GM12875 (cell line): ENCODE measurements around the gene RAF1.
A peak's percentile ranks its signal among the peaks of the same experiment; 100 is the strongest.

Experiments used
- H3K4me3 ChIP-seq: one replicate; pipeline ENCODE4 v1.5.1; 2011; ENCODE audit warnings: low read depth, low read length, control low read depth
- CTCF ChIP-seq: IDR thresholded peaks from 2 replicates; pipeline ENCODE4 v1.5.1; 2011; ENCODE audit warnings: low read depth, mild to moderate bottlenecking, control low read depth, inconsistent platforms, low read length, moderate library complexity, borderline replicate concordance; ENCODE audit not compliant: insufficient read depth

RAF1 gene

GRCh38 chr3:12541625-12542024 is 122.3 kb downstream of the RAF1 start:
- 0 out of 2 replicates have a peak, but pooled peaks have one; percentile 13 for TF ChIP-seq CTCF
- no peak overlapping the region for H3K4me3 ChIP-seq

GRCh38 chr3:12536423-12536822 is 127.5 kb downstream of the RAF1 start:
- TF ChIP-seq CTCF = no peak
- H3K4me3 ChIP-seq = no peak overlapping the region
